ENCODE results near the gene C7.
A peak's percentile ranks its signal among the peaks of the same experiment; 100 is the strongest.

Gene C7

GRCh38 chr5:40928886-40929448 is 19.7 kb downstream of the C7 start:
- no peak for DNase-seq

GRCh38 chr5:40932766-40933165 is 23.5 kb downstream of the C7 start:
- no peak for DNase-seq

GRCh38 chr5:40937075-40937474 is 27.8 kb downstream of the C7 start:
- DNase-seq, result no peak

GRCh38 chr5:40939753-40940152 is 30.5 kb downstream of the C7 start:
- DNase-seq, result no peak

GRCh38 chr5:40945111-40945510 is 35.8 kb downstream of the C7 start:
- peak; percentile 88 for DNase-seq

GRCh38 chr5:40955313-40955712 is 46.0 kb downstream of the C7 start:
- no peak for DNase-seq

GRCh38 chr5:40957048-40957447 is 47.8 kb downstream of the C7 start:
- DNase-seq, result no peak

- DNase-seq, result no peak
Measured at GRCh38 chr5:40958811-40959210, 49.5 kb downstream of the C7 start.

- DNase-seq, result no peak
Measured at GRCh38 chr5:40960037-40960436, 50.7 kb downstream of the C7 start.

- no peak for DNase-seq
Measured at GRCh38 chr5:40962207-40962955, 53.1 kb downstream of the C7 start.

GRCh38 chr5:40972434-40972833 is 63.1 kb downstream of the C7 start:
- no peak for DNase-seq

GRCh38 chr5:40973364-40974004 is 64.2 kb downstream of the C7 start:
- DNase-seq, result no peak

- no peak for DNase-seq
Measured at GRCh38 chr5:40976041-40976440, 66.7 kb downstream of the C7 start.

GRCh38 chr5:40976836-40977235 is 67.5 kb downstream of the C7 start:
- no peak for DNase-seq

GRCh38 chr5:40981420-40981819 is 72.1 kb downstream of the C7 start:
- DNase-seq, result no peak

- no peak for DNase-seq
Measured at GRCh38 chr5:40983781-40984180, 74.5 kb downstream of the C7 start.

GRCh38 chr5:40984884-40985283 is 75.6 kb downstream of the C7 start:
- DNase-seq, result no peak

- DNase-seq, result no peak
Measured at GRCh38 chr5:40985501-40985900, 76.2 kb downstream of the C7 start.

GRCh38 chr5:40986666-40987065 is 77.4 kb downstream of the C7 start:
- no peak for DNase-seq

GRCh38 chr5:40987349-40987748 is 78.1 kb downstream of the C7 start:
- no peak for DNase-seq

GRCh38 chr5:40988746-40989510 is 79.6 kb downstream of the C7 start:
- no peak for DNase-seq

GRCh38 chr5:40991168-40991980 is 82.1 kb downstream of the C7 start:
- no peak for DNase-seq

All from NCI-H1105 treated with DMSO at 0.1 percent for 48 hours (cell line).